Measurements from ENCODE around the gene KIF26B. TPM values are rescaled to one million over a fixed set of nuclear protein-coding genes. Genes with fewer than 3 reads are reported as not detected.

The KIF26B gene
- total RNA-seq, 2 experiments from 2014 or later = 0.60 to 0.84 TPM

GRCh38 chr1:245458761-245459174 lies 304.0 kb downstream of the KIF26B start:
- Mint-ChIP-seq H3K9me3 (no peaks in the 10 kb centered on the region), H3K4me1 (no peaks in the 10 kb centered on the region), H3K27me3 (peaks cover 4% of the 10 kb centered on the region), H3K36me3 (no peaks in the 10 kb centered on the region), H3K4me3 (no peak overlapping the region), H3K27ac (no peak overlapping the region)
- no peak for DNase-seq

GRCh38 chr1:245459621-245460020 lies 304.8 kb downstream of the KIF26B start:
- no peak overlapping the region for H3K4me3 Mint-ChIP-seq
- H3K36me3 Mint-ChIP-seq = no peaks in the 10 kb centered on the region
- H3K27me3 Mint-ChIP-seq = peaks cover 4% of the 10 kb centered on the region
- no peak overlapping the region for H3K27ac Mint-ChIP-seq
- peaks cover 3% of the 10 kb centered on the region for H3K9me3 Mint-ChIP-seq
- H3K4me1 Mint-ChIP-seq = no peaks in the 10 kb centered on the region
- no peak for DNase-seq

DNA sequence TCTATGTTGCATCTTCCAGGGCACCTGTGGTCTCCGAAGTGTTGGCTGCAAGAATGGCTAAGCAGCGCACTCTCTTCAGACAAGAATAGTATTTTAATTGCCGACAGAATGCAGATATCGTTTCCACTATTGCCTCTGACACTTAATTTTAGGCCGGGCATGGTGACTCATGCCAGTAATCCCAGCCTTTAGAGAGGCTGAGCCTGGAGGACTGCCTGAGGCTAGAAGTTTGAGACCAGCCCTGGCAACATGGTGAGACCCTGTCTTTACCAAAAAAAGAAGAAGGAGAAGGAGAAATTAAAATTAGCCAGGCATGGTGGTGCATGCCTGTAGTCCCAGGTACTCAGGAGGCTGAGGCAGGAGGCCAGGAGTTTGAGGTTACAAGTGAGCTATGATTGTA lies 306.9 kb downstream of the KIF26B start:
- Mint-ChIP-seq H3K36me3 (no peaks in the 10 kb centered on the region), H3K4me3 (no peak overlapping the region), H3K27me3 (peaks cover 4% of the 10 kb centered on the region), H3K9me3 (peaks cover 3% of the 10 kb centered on the region), H3K4me1 (no peaks in the 10 kb centered on the region), H3K27ac (no peak overlapping the region)
- no peak for DNase-seq

- no peak overlapping the region for H3K4me3 Mint-ChIP-seq
- H3K27me3 Mint-ChIP-seq = peaks cover 4% of the 10 kb centered on the region
- no peaks in the 10 kb centered on the region for H3K36me3 Mint-ChIP-seq
- no peaks in the 10 kb centered on the region for H3K4me1 Mint-ChIP-seq
- H3K27ac Mint-ChIP-seq = no peak overlapping the region
- H3K9me3 Mint-ChIP-seq = peaks cover 3% of the 10 kb centered on the region
- DNase-seq = no peak
Measured at GRCh38 chr1:245462161-245462560, 307.4 kb downstream of the KIF26B start.

DNA sequence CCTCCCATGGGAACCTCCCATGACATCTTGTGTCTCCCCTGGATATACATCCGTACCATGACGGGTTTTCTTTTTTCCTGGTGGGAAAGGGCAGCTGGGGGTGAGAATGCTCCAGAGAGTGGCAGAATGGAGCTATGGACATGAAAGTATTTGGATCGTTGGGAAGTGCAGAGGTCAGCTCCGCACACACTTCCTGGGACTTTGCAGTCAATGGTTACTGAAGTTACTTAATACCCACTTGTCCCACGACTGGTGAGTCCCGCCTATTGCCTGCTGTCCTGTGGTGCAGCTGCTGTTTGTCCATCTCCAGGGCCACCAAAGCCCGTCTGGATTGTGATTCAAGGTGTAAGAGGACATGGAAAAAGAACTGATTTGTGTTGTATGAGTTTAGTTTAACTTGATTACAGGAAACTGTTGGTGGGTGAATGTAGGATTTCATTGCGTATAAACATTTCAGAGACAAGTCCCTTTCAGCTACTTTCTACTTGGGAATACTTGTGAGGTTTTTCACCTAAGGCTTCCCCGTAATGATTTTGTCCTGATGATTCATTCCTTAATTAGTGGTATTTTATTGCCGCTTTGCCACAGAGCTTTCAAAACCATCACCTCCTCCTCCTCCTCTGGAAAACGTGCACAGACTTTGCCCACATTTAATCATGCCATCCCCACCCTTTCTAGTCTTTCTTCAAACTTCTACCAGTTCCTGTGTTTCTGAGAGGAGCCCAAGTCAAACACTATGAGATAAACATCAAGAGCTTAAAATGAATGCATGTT lies 308.8 kb downstream of the KIF26B start:
- Mint-ChIP-seq H3K4me3 (no peak overlapping the region), H3K27ac (no peak overlapping the region), H3K27me3 (peaks cover 4% of the 10 kb centered on the region), H3K9me3 (peaks cover 3% of the 10 kb centered on the region), H3K36me3 (no peaks in the 10 kb centered on the region), H3K4me1 (no peaks in the 10 kb centered on the region)
- DNase-seq = no peak

GRCh38 chr1:245464290-245464689 lies 309.5 kb downstream of the KIF26B start:
- peak overlapping the region; percentile 12 for H3K27ac Mint-ChIP-seq
- peaks cover 4% of the 10 kb centered on the region for H3K27me3 Mint-ChIP-seq
- no peaks in the 10 kb centered on the region for H3K36me3 Mint-ChIP-seq
- peaks cover 3% of the 10 kb centered on the region for H3K9me3 Mint-ChIP-seq
- H3K4me1 Mint-ChIP-seq = no peaks in the 10 kb centered on the region
- DNase-seq = no peak
- no peak overlapping the region for H3K4me3 Mint-ChIP-seq

DNA sequence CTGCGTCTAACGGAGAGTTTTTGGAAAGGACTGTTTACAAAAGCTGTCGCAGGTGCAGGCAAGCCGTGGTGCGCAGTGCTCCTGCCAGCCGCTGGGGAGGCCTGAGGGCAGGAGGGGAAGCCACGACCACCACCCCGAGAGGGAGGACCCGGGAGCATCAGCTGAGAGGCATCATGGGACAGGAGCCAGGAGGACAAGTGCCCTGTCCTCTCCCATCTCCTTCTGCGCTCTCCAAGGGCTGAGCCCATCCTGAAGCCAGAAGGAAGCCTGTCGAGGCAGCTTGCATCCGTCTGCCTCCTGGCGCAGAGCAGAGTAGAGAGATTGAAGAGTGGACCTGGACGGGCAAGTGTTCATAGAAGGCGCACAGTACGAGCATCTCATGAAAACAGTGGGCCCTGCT lies 310.9 kb downstream of the KIF26B start:
- no peak overlapping the region for H3K4me3 Mint-ChIP-seq
- H3K36me3 Mint-ChIP-seq = no peaks in the 10 kb centered on the region
- H3K9me3 Mint-ChIP-seq = peaks cover 3% of the 10 kb centered on the region
- H3K27me3 Mint-ChIP-seq = peaks cover 2% of the 10 kb centered on the region
- H3K27ac Mint-ChIP-seq = no peak overlapping the region
- DNase-seq = no peak
- no peaks in the 10 kb centered on the region for H3K4me1 Mint-ChIP-seq

- no peak overlapping the region for H3K4me3 Mint-ChIP-seq
- H3K4me1 Mint-ChIP-seq = no peaks in the 10 kb centered on the region
- no peak for DNase-seq
- no peaks in the 10 kb centered on the region for H3K27me3 Mint-ChIP-seq
- H3K36me3 Mint-ChIP-seq = no peaks in the 10 kb centered on the region
- no peak overlapping the region for H3K27ac Mint-ChIP-seq
- H3K9me3 Mint-ChIP-seq = peaks cover 3% of the 10 kb centered on the region
Measured at GRCh38 chr1:245466261-245466660, 311.5 kb downstream of the KIF26B start.

DNA sequence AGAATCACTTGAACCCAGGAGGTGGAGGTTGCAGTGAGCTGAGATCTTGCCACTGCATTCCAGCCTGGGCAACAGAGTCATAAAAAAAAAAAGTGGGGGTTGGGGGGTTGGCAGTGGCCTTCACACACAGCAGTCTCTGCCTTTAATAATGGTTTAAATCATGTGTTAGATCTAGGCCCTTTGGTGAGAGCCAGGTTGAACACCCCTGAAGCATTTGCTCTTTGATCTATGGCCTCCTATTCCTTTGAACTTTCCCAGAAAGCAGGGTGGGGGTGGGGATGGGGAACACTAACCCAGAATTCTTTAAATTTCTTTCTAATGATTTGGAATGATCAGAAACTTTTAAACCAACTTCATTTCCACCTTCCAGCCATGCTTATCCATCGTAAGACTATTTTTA lies 313.0 kb downstream of the KIF26B start:
- no peak overlapping the region for H3K4me3 Mint-ChIP-seq
- no peaks in the 10 kb centered on the region for H3K36me3 Mint-ChIP-seq
- no peak overlapping the region for H3K27ac Mint-ChIP-seq
- H3K27me3 Mint-ChIP-seq = no peaks in the 10 kb centered on the region
- DNase-seq = no peak
- no peaks in the 10 kb centered on the region for H3K4me1 Mint-ChIP-seq
- peaks cover 3% of the 10 kb centered on the region for H3K9me3 Mint-ChIP-seq

GRCh38 chr1:245469006-245469405 lies 314.2 kb downstream of the KIF26B start:
- H3K4me3 Mint-ChIP-seq = no peak overlapping the region
- no peak overlapping the region for H3K27ac Mint-ChIP-seq
- H3K36me3 Mint-ChIP-seq = no peaks in the 10 kb centered on the region
- DNase-seq = no peak
- H3K27me3 Mint-ChIP-seq = no peaks in the 10 kb centered on the region
- H3K9me3 Mint-ChIP-seq = peaks cover 3% of the 10 kb centered on the region
- no peaks in the 10 kb centered on the region for H3K4me1 Mint-ChIP-seq

DNA sequence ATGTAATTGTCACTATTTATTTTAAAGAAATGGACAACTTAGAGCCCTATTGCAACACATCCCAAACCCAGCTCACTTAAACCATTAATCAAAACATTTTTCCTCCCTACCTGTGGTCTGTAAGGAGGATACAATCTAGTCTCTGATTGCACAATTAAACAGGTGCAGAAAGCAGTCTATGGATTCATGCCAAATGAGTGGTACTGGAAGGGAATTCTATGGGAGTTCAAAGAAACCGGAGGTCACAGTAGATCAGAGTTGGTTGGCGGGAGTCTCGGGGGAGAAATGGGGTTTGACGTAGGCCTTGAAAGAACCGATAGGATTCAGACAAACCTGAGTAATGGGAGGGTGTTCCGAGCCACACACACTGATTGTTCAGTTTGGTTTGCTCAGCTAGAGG lies 314.9 kb downstream of the KIF26B start:
- Mint-ChIP-seq H3K27ac (no peak overlapping the region), H3K4me3 (no peak overlapping the region), H3K9me3 (no peaks in the 10 kb centered on the region), H3K36me3 (no peaks in the 10 kb centered on the region), H3K27me3 (no peaks in the 10 kb centered on the region), H3K4me1 (no peaks in the 10 kb centered on the region)
- no peak for DNase-seq

GRCh38 chr1:245475126-245475525 lies 320.3 kb downstream of the KIF26B start:
- no peaks in the 10 kb centered on the region for H3K9me3 Mint-ChIP-seq
- no peak for DNase-seq
- no peaks in the 10 kb centered on the region for H3K27me3 Mint-ChIP-seq
- no peaks in the 10 kb centered on the region for H3K36me3 Mint-ChIP-seq
- no peak overlapping the region for H3K4me3 Mint-ChIP-seq
- H3K4me1 Mint-ChIP-seq = no peaks in the 10 kb centered on the region
- H3K27ac Mint-ChIP-seq = no peak overlapping the region

DNA sequence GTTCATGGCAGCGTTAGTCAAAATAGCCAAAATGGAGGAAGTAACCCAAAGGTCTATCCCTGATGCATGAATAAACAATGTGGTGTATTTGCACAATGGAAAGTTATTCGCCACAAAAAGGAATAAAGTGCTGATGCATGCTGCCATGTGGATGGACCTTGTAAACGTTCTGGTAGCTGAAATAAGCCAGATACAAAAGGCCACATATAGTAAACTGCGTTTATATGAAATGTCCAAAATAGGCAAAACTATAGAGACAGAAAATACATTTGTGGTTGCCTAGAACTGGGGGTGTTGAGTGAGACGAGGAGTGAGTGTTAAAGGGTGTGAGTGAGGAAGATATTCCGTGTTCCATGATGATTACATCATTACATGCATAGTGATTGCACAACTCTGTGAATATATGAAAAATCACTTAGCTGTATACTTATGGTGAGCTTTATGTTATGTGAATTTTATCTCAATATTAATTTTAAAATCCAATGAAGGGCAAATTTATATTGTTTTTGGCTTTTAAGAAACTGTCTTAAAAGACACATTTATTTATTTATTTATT lies 321.3 kb downstream of the KIF26B start:
- Mint-ChIP-seq H3K9me3 (no peaks in the 10 kb centered on the region), H3K4me1 (no peaks in the 10 kb centered on the region), H3K4me3 (no peak overlapping the region), H3K36me3 (no peaks in the 10 kb centered on the region), H3K27ac (no peak overlapping the region), H3K27me3 (no peaks in the 10 kb centered on the region)
- DNase-seq = no peak

DNA sequence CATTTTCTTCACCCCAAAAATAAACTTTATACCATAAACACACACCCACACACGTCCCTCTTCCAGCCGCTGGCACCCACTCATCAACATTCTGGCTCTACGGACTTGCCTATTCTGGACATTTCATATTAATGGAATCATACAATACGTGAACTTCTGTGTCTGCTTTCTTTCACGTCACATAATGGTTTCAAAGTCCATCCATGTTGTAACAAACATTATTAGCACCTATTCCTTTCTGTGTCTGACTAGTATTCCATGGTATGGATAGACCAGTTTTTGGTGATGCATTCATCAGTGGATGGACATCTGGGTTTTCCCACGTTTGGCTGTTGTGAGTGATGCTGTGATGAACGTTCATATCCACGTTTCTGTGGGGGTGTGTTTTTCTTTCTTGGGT lies 323.2 kb downstream of the KIF26B start:
- DNase-seq = no peak
- Mint-ChIP-seq H3K9me3 (no peaks in the 10 kb centered on the region), H3K4me1 (no peaks in the 10 kb centered on the region), H3K4me3 (no peak overlapping the region), H3K36me3 (no peaks in the 10 kb centered on the region), H3K27me3 (no peaks in the 10 kb centered on the region), H3K27ac (no peak overlapping the region)

DNA sequence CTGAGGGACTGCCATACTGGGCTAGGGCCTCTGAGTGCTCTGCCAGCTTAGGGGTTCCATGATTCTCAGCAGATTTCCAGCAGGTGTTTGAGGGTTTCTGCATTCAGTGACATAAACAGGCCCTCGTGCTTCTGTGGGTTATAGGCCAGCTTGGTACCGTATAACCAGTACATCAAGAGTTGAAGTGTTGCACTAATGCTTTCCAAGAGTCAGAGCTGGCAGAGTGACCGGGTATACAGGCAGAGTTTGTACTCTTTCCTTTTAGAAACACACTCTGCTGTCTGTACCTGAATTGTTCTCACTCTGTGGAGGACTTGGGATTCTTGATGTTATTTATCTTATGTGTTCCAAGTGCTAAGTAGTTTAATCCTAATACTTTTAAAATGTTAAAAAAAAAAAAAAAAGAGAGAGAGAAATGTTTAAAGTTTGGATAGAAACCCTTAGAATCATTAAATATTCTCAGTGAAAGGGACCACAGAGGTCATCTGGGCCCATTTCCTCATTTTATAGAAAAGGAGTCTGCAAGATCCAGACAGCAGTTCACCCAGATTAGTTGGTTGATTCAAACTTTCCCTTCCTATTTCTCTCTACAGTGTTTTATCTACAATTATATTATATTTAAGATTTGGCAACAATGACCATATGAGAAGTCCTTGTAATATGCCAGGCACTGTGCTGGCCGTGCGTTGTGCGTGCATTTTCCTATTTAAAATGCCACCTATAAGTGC lies 325.8 kb downstream of the KIF26B start:
- Mint-ChIP-seq H3K27ac (no peak overlapping the region), H3K27me3 (no peaks in the 10 kb centered on the region), H3K9me3 (no peaks in the 10 kb centered on the region), H3K36me3 (no peaks in the 10 kb centered on the region), H3K4me3 (no peak overlapping the region), H3K4me1 (no peaks in the 10 kb centered on the region)
- DNase-seq = no peak

GRCh38 chr1:245481261-245481660 lies 326.5 kb downstream of the KIF26B start:
- no peak overlapping the region for H3K27ac Mint-ChIP-seq
- H3K36me3 Mint-ChIP-seq = no peaks in the 10 kb centered on the region
- no peaks in the 10 kb centered on the region for H3K9me3 Mint-ChIP-seq

More at GRCh38 chr1:245481261-245481660, 326.5 kb downstream of the KIF26B start:
- Mint-ChIP-seq H3K27me3 (no peaks in the 10 kb centered on the region), H3K4me3 (no peak overlapping the region), H3K4me1 (no peaks in the 10 kb centered on the region)
- no peak for DNase-seq
